PFSK-1 (cell line): Measurements from ENCODE around the gene TMEM42.

Experiments
- FOXP2 ChIP-seq: optimal IDR thresholded peaks from 2 replicates; pipeline ENCODE3; 2011; ENCODE audit warnings: borderline replicate concordance, control low read depth, inconsistent platforms; ENCODE audit not compliant: insufficient read depth; ENCODE audit errors: extremely low read length, extremely low read depth
- POLR2AphosphoS5 ChIP-seq: IDR thresholded peaks from 2 replicates; pipeline ENCODE4 v1.6.1; 2012; ENCODE audit warnings: low read depth, mild to moderate bottlenecking, control low read depth, low read length, moderate library complexity
- SIN3A ChIP-seq: IDR thresholded peaks from 2 replicates; pipeline ENCODE4 v1.6.1; 2012; ENCODE audit warnings: mild to moderate bottlenecking, low read length, moderate library complexity, borderline replicate concordance; ENCODE audit not compliant: insufficient read depth
- TAF1 ChIP-seq: IDR thresholded peaks from 2 replicates; pipeline ENCODE4 v1.6.1; 2012; ENCODE audit warnings: low read length, control low read depth, borderline replicate concordance; ENCODE audit not compliant: insufficient read depth
- TF ChIP-seq, protein P1 (sequence below), 2 experiments: IDR thresholded peaks; 2 replicates each; pipeline versions ENCODE4 v1.6.1 to v1.8.0; 2011 to 2012; ENCODE audit warnings: low read depth in 2 of 2, low read length in 2 of 2, control low read depth in 1 of 2, inconsistent platforms in 1 of 2, mild to moderate bottlenecking in 1 of 2, moderate library complexity in 1 of 2; ENCODE audit not compliant: insufficient read depth in 1 of 2

TMEM42 gene

DNA sequence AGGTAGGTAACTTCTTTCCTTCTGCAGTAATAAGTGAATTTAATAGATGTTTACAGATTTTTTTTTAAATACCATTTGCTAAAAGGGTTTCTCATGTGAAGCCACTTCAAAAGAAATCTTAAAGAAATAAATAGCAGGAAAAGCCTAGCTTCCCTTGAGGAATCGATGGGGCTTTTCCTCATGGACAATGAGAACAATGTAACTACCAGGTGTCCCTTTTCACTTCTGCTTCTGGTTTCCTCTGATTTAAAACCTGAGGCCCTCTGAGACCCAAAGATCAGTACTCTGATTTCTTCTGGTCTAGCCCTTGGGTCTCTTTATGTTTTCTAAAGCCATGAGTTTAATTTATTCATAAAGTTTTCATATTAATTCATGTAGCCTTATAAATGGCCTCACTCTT is 13.1 kb upstream of the TMEM42 start:
- TF ChIP-seq, protein P1, sequence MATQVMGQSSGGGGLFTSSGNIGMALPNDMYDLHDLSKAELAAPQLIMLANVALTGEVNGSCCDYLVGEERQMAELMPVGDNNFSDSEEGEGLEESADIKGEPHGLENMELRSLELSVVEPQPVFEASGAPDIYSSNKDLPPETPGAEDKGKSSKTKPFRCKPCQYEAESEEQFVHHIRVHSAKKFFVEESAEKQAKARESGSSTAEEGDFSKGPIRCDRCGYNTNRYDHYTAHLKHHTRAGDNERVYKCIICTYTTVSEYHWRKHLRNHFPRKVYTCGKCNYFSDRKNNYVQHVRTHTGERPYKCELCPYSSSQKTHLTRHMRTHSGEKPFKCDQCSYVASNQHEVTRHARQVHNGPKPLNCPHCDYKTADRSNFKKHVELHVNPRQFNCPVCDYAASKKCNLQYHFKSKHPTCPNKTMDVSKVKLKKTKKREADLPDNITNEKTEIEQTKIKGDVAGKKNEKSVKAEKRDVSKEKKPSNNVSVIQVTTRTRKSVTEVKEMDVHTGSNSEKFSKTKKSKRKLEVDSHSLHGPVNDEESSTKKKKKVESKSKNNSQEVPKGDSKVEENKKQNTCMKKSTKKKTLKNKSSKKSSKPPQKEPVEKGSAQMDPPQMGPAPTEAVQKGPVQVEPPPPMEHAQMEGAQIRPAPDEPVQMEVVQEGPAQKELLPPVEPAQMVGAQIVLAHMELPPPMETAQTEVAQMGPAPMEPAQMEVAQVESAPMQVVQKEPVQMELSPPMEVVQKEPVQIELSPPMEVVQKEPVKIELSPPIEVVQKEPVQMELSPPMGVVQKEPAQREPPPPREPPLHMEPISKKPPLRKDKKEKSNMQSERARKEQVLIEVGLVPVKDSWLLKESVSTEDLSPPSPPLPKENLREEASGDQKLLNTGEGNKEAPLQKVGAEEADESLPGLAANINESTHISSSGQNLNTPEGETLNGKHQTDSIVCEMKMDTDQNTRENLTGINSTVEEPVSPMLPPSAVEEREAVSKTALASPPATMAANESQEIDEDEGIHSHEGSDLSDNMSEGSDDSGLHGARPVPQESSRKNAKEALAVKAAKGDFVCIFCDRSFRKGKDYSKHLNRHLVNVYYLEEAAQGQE (IDR thresholded peaks at IDR 0.05; ENCODE audit: insufficient read depth in 1 of 2, low read depth in 2 of 2, low read length in 2 of 2): no peak
- no peak for TF ChIP-seq TAF1
- no peak for TF ChIP-seq SIN3A
- no peak for TF ChIP-seq POLR2AphosphoS5
- no peak for TF ChIP-seq FOXP2

DNA sequence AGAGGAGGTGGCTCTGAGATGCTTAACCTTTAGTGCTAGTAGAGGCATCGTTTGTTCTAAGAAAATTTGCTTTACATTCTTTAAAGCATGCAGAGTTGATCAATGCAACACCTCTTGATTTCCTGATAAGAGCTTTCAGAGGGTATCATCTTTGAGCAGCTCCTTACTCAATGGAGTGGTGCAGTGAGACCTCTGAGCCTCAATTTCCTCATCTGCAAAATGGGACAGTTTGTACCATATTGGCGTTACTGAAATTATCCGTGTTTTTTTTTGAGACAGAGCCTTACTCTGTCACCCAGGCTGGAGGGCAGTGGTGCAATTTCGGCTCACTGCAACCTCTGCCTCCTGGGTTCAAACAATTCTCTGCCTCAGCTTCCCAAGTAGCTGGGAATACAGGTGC is 1.6 kb upstream of the TMEM42 start:
- TF ChIP-seq, protein P1 (IDR thresholded peaks at IDR 0.05; ENCODE audit: insufficient read depth in 1 of 2, low read depth in 2 of 2, low read length in 2 of 2): no peak
- no peak for TF ChIP-seq POLR2AphosphoS5
- TF ChIP-seq TAF1: no peak
- no peak for TF ChIP-seq FOXP2
- TF ChIP-seq SIN3A: no peak

DNA sequence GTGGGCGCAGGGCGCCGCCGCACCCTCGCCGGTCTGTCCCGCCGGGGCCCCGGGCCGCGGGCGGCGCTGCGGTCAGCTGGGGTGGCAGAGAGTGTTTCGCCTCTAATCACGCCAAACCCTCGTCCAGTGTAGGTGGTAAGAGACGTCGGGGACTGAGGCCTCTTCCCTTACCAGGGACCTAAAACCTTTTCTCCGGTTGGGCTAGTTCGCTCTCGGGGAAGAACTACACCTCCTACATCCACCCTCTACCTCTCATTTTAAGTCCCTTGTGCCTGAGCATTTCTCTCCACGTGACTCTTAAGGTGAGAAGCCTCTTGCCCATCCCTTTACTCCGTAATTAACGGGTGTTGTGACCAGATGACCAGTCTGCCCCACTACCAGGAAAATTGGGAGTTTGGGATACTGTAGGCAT is 520 bp downstream of the TMEM42 start:
- no peak for TF ChIP-seq TAF1
- TF ChIP-seq, protein P1 (IDR thresholded peaks at IDR 0.05; ENCODE audit: insufficient read depth in 1 of 2, low read depth in 2 of 2, low read length in 2 of 2): no peak
- TF ChIP-seq POLR2AphosphoS5: no peak
- no peak for TF ChIP-seq SIN3A

DNA sequence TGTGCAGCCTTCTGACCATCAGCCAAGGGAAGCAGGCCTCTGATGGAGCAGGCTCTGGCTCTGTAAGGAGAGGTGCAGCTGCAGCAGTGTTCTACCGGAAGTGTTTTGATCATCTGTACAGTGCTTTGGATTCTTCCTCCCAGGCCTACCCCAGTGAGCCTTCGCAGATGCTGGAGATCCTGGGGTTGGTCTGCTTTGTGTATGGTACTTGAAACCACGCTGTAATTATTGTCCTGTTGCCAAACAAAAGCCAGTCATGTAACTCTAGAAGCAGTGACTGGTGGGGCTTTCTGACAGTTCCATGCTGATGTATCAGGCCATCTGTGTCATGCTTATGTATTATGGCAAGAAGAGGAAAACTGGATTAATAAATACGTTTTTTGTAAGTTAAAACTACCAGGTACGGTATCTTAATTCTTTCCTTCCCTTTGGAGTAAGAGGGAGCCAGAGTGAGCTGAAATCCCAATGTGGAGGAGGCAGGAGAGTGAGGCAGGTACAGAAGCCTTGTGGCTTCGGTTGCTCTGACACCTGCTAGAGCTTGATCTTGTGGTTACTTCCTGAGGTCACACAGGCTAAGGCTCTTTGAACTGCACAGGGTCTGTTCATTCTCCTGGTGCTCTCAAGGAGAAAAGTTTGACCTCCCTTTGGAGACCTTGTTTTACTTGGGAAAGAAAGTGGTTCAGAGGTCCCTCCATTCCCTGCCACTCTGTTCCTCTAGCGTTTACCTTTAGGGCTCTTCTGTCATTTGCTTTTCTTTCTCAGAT is 3.7 kb downstream of the TMEM42 start:
- no peak for TF ChIP-seq SIN3A
- no peak for TF ChIP-seq POLR2AphosphoS5
- no peak for TF ChIP-seq FOXP2
- no peak for TF ChIP-seq TAF1

DNA sequence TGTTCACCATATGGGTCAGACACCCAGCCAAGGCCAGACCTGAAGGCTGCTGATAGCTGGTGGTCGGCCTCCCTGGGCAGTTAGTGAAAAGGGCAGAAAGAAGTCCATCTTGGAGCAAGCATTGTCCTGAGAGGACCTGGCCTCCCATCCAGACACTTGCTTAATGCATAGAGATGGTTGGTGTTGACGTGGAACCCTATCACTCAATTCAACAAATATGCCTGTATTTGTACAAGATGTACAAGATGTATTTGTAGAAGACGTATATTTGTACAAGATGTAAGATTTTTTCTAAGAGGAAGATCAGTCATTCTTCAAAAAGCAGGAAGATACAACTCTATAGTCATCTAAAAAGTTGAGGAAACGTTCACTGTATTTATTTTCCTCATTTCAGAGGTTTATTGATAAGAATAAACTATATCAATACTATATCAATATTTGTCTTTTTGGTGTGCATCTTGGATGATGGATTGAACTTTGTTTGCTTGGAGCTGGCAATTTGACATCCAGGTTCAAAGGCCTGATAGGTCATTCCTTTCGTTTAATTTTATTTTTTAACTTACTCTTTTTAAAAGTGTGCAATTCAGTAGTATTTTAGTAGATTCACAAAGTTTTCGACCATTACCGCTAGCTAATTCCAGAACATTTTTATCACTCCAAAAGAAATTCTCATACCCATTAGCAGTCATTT is 5.9 kb downstream of the TMEM42 start:
- TF ChIP-seq TAF1 (no peak), POLR2AphosphoS5 (no peak), SIN3A (no peak), FOXP2 (no peak)
- TF ChIP-seq, protein P1 (IDR thresholded peaks at IDR 0.05; ENCODE audit: insufficient read depth in 1 of 2, low read depth in 2 of 2, low read length in 2 of 2): no peak
